ENCODE measurements around the gene GRAMD1B.

DNA sequence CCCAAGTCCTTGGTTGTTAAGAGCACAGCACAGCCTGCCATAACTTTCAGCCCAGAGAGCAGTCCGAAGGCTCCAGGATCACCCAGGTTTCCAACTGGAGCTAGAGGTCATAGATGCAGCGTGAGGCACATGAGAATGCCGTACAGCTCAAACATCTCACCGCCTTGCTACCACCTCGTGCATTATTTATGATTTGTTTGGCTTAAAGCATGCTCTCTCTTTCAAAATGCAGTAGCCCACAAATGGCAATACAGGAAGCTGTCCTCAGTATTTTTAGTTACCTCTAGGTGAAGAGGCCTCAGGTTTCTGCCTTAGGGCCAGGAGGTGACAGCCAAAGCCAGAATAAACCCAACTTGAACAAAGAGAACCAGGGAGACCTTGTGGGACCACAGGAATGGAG lies 210.0 kb downstream of the GRAMD1B start:
- TF ChIP-seq, protein P1, sequence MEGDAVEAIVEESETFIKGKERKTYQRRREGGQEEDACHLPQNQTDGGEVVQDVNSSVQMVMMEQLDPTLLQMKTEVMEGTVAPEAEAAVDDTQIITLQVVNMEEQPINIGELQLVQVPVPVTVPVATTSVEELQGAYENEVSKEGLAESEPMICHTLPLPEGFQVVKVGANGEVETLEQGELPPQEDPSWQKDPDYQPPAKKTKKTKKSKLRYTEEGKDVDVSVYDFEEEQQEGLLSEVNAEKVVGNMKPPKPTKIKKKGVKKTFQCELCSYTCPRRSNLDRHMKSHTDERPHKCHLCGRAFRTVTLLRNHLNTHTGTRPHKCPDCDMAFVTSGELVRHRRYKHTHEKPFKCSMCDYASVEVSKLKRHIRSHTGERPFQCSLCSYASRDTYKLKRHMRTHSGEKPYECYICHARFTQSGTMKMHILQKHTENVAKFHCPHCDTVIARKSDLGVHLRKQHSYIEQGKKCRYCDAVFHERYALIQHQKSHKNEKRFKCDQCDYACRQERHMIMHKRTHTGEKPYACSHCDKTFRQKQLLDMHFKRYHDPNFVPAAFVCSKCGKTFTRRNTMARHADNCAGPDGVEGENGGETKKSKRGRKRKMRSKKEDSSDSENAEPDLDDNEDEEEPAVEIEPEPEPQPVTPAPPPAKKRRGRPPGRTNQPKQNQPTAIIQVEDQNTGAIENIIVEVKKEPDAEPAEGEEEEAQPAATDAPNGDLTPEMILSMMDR (IDR thresholded peaks at IDR 0.05; ENCODE audit: low read depth, low read length, poor library complexity, severe bottlenecking) = no peak
- TF ChIP-seq EZH2phosphoT487 (IDR thresholded peaks at IDR 0.05; ENCODE audit: borderline replicate concordance, low read length) = no peak

Measured in DOHH2 (cell line).